IPS-NIHi7 (cell line): ENCODE measurements around the gene SSC5D.
"Not testable (repeated sequence)": the region's sequence is repeated elsewhere in the genome, so short reads cannot be mapped to it uniquely, and the experiment has no call there.

Experiments
- DNase-seq: peaks from one replicate; pipeline ENCODE4 v3.0.0; 2012; ENCODE audit warnings: mixed read lengths; ENCODE audit errors: extremely low spot score

SSC5D gene

DNA sequence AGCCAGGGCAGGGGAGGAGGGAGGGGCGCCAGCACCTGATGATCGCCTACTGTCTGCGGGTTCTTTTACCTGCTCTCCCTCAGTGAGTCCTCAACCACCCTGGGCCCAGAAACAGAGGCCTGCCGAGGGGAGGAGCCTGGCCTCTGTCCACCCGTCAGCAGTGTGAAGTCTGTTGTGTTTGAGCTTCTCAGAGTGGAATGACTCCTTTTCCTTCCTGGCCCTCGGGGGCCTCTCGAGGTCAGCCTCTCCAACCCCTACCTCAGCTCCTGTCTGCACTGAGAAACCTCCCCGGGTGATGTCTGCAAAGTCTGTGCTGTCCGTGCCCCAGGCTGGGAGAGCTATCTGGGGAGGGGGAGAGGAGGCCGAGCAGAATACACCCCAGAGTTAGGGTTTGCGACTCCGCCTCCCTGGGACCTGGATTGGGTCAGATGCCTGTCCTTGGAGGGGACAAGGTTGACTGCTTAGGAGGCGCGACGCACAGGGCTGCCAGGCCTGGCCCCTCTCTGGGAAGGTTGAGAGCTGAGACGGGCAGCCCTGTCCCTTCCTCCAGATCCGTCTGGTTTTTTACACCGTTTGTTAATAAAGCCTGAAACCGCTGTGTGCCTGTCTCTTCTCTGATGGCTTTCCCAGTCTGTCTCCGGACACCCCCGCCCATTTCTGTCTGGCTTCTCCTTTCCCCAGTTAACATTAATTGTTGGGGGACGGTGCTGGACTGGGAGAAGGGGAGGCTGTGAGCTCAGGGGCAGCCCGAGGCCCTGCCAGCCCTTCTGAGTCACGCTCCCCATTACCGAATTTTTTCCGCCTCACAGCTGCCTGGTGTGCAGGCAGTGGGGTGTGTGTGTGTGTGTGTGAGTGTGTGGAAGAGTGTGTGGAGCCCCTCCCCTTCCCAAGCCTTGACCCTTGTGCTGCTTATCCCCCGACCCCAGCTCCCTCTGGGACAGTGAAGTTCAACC is 989 bp upstream of the SSC5D start:
- no peak for DNase-seq

DNA sequence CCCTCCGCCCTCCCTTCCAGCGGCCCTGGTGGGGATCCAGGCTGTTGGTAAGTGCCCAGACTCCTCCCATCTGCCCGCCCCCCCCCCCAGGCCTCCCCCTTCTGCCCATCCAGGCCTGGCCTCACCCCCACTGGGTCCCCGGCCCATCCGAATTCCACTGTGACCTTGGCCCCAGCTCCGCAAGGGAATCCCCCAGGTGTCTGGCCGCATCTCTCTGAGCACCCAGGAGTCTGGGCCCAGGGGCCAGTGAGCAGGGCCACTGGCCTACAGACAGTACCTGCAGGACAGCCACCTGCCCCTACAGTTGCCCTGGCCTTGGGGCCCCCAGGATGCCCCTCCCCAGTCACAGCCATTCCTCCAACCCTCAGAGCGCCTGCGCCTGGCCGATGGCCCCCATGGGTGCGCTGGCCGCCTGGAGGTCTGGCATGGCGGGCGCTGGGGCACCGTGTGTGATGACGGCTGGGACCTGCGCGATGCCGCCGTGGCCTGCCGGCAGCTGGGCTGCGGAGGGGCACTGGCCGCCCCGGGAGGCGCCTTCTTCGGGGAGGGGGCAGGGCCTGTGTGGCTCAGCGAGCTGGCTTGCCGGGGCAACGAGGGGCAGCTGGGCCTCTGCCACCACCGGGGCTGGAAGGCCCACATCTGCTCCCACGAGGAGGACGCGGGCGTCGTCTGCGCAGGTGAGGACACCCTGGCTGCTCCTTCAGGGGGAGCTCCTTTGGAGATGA is 912 bp downstream of the SSC5D start:
- DNase-seq = no peak

DNA sequence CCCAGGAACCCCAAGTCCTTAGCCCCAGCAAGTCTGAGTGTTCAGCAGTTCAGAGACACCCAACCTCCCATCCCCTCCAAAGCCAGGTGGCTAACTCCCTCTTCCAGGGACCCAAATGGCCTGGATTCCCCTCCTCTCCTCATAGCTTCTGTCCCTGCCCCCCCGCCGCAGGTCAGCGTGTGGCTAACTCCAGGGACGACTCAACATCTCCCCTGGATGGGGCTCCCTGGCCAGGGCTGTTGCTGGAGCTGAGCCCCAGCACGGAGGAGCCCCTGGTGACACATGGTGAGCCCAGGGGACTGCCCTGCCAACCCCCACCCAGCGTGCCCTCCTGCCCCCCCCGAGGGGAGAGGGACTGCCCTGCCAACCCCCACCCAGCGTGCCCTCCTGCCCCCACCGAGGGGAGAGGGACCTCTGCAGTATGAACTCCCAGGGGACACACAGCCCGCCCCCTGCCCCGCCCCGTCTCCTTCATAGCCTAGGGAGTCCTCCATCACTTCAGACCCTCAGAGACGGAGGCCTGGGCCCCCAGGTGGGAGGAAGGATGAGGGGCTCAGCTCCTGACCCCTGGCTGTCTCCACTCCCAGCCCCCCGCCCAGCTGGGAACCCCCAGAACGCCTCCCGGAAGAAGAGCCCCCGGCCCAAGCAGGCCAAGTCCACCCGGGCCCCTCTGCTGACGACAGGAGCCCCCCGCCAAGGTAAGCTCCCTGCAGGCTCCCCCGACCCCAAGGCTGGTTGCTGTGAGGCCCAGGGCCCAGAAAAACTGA is 1.7 kb downstream of the SSC5D start:
- DNase-seq = no peak

DNA sequence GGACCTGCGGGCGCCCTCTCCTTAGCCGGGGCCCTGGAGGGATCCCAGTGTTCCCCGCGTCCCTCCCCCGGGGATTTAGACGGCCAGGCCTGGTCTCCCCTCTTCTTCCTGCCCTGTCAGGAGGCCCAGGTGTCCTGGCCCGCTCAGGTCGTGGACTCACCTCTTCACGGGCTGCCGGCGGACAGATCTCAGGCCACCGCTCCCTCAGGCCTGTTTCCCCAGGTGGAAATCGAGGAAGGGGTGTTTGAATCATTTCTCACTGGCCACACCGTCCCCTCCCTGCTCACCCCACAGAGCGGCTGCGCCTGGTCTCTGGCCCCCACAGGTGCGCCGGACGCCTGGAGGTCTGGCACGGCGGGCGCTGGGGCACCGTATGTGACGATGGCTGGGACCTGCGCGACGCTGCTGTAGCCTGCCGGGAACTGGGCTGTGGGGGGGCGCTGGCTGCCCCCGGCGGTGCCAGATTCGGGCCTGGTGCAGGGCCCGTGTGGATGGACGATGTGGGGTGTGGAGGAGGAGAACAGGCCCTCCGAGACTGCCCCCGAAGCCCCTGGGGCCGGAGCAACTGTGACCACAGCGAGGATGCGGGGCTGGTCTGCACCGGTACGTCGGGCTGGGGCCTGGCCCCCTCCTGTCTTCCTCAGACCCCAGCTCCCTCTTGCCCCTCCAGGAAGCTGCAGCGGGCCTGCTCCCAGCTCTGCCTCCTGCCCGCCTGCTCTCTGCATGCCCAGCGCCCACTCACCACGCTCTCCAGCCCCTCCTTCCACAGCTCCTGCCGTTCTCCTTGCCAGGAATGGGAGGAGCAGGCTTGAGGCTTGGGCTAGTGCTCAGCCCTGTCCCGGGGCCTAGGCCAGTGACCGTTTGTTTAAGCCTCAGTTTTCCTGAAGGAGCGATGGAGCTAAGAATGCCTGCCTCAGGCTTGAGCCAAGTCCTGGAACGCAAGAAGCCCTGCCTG is 2.5 kb downstream of the SSC5D start:
- no peak for DNase-seq

DNA sequence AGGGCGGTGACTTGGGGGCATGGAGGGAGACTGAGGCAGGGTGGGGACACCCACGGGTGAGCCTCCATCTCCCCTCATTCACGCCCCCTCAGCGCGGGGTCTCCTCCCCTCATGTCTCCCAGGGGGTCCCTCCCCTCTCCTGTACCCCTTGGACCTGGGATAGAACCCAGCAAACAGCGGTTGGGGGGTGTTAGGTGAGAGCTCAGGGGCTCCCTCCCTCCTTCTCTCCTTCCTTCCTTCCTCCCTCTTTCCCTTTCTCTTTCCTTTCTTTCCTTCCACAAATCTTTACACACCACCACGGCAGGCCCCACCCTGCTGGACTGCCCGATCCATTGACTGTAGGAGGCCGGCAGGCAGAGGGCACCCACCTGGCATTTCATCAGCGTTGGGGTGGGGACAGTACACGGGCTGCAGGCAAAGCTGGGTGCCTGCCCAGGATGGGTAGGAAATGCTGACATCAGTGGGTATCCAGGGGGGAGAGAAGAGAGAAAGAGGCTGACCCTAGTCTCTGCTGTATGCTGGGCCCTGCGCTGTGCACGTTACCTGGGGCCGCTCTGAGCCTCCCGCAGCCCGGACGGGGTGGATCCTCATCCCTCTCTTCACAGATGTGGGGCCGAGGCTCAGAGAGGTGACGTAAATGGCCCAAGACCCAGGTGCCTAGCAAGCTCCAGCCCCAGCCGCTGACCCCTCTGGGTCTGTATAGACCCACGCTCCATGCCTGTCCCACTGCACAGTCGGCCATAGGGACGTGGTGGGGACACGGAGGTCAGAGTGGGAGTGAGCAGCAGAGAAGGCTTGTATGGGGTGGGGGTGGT is 3.5 kb downstream of the SSC5D start:
- DNase-seq = no peak

- DNase-seq = no peak
Measured at GRCh38 chr19:55492362-55492944, 4.2 kb downstream of the SSC5D start.

- no peak for DNase-seq
Measured at GRCh38 chr19:55493052-55493644, 4.9 kb downstream of the SSC5D start.

- no peak for DNase-seq
Measured at GRCh38 chr19:55493645-55494171, 5.5 kb downstream of the SSC5D start.

- DNase-seq = no peak
Measured at GRCh38 chr19:55494172-55494761, 6.0 kb downstream of the SSC5D start.

GRCh38 chr19:55495646-55496349 is 7.6 kb downstream of the SSC5D start:
- DNase-seq = peak; percentile 51

- DNase-seq = not testable (repeated sequence)
Measured at GRCh38 chr19:55496820-55497219, 8.6 kb downstream of the SSC5D start.

DNA sequence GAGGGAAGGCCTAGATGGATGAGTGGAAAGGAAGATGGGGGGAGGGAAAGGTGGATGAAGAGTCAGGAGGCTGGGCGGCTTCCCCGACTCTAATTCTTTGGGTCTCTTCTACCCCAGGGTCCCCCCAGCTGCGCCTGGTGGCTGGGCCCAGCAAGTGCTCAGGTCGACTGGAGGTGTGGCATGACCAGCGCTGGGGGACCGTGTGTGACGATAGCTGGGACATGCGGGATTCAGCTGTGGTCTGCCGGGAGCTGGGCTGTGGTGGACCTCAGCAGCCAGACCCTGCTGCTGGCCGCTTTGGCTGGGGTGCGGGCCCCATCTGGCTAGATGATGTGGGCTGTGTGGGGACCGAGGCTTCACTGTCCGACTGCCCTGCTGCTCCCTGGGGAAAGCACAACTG is 9.5 kb downstream of the SSC5D start:
- DNase-seq = no peak

- no peak for DNase-seq
Measured at GRCh38 chr19:55498246-55498840, 10.1 kb downstream of the SSC5D start.

DNA sequence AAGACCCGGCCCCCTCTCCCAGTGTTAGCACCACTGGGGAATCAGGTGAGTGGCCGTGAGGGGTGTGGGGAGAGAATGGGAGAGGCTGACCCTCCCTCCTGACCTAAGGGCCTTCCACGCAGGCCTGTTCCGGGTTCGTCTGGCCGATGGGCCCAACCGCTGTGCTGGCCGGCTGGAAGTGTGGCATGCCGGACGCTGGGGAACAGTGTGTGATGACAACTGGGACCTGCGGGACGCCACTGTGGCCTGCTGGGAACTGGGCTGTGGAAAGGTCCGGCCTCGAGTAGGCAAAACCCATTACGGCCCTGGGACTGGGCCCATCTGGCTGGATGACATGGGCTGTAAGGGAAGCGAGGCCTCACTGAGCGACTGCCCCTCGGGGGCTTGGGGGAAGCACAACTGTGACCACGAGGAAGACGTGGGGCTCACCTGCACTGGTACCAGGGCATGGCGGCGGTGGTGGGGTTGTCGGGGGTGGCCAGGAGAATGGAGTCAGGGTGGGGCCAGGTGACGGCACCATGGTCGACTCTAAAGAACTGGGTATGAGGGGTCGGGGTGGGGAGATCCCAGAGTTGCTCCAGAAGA is 12.2 kb downstream of the SSC5D start:
- no peak for DNase-seq

- DNase-seq = no peak
Measured at GRCh38 chr19:55502197-55502952, 14.1 kb downstream of the SSC5D start.

- DNase-seq = no peak
Measured at GRCh38 chr19:55503157-55503501, 14.9 kb downstream of the SSC5D start.
